Measurements from ENCODE around the gene PREP. TPM values are rescaled to one million over a fixed set of nuclear protein-coding genes. Genes with fewer than 3 reads are reported as not detected.
"Not testable (repeated sequence)": the region's sequence is repeated elsewhere in the genome, so short reads cannot be mapped to it uniquely, and the experiment has no call there.

Gene PREP
- total RNA-seq, 1 experiment from 2014 or later, result 34.6 TPM

GRCh38 chr6:105273589-105273988 is 129.3 kb downstream of the PREP start:
- no peaks in the 10 kb centered on the region for H3K9me3 ChIP-seq
- H3K36me3 ChIP-seq, result peaks cover 13% of the 10 kb centered on the region
- no peak overlapping the region for H3K4me3 ChIP-seq
- no peak for DNase-seq
- H3K27me3 ChIP-seq, result no peaks in the 10 kb centered on the region

- peak; percentile 4 for DNase-seq
- H3K9me3 ChIP-seq, result no peaks in the 10 kb centered on the region
- no peaks in the 10 kb centered on the region for H3K27me3 ChIP-seq
- H3K36me3 ChIP-seq, result peaks cover 8% of the 10 kb centered on the region
- H3K4me3 ChIP-seq, result no peak overlapping the region
These were observed 130.1 kb downstream of the PREP start for GRCh38 chr6:105272786-105273185.

- no peaks in the 10 kb centered on the region for H3K36me3 ChIP-seq
- H3K27me3 ChIP-seq, result no peaks in the 10 kb centered on the region
- DNase-seq, result no peak
- peaks cover 6% of the 10 kb centered on the region; the same call in 1 of the 2 replicates for H3K9me3 ChIP-seq
- no peak overlapping the region for H3K4me3 ChIP-seq
These were observed 132.4 kb downstream of the PREP start for GRCh38 chr6:105270511-105270910.

GRCh38 chr6:105269390-105269789 is 133.5 kb downstream of the PREP start:
- no peaks in the 10 kb centered on the region for H3K36me3 ChIP-seq
- peaks cover 6% of the 10 kb centered on the region; the same call in 1 of the 2 replicates for H3K9me3 ChIP-seq
- no peak overlapping the region for H3K4me3 ChIP-seq
- no peaks in the 10 kb centered on the region for H3K27me3 ChIP-seq
- DNase-seq, result no peak

GRCh38 chr6:105263685-105264610 is 138.9 kb downstream of the PREP start:
- Histone ChIP-seq H3K27me3 (no peaks in the 10 kb centered on the region), H3K36me3 (no peaks in the 10 kb centered on the region), H3K9me3 (peaks cover 6% of the 10 kb centered on the region; the same call in 1 of the 2 replicates), H3K4me3 (no peak overlapping the region)
- DNase-seq, result no peak

GRCh38 chr6:105259913-105260889 is 142.7 kb downstream of the PREP start:
- Histone ChIP-seq H3K9me3 (no peaks in the 10 kb centered on the region), H3K36me3 (no peaks in the 10 kb centered on the region), H3K27me3 (peaks cover 2% of the 10 kb centered on the region; the same call in 1 of the 2 replicates), H3K4me3 (no peak overlapping the region)
- DNase-seq, result no peak

GRCh38 chr6:105258816-105259215 is 144.1 kb downstream of the PREP start:
- Histone ChIP-seq H3K9me3 (no peaks in the 10 kb centered on the region), H3K36me3 (no peaks in the 10 kb centered on the region), H3K27me3 (peaks cover 2% of the 10 kb centered on the region; the same call in 1 of the 2 replicates), H3K4me3 (no peak overlapping the region)
- no peak for DNase-seq

GRCh38 chr6:105257340-105257739 is 145.5 kb downstream of the PREP start:
- DNase-seq, result no peak
- Histone ChIP-seq H3K27me3 (peaks cover 2% of the 10 kb centered on the region; the same call in 1 of the 2 replicates), H3K9me3 (no peaks in the 10 kb centered on the region), H3K36me3 (no peaks in the 10 kb centered on the region), H3K4me3 (no peak overlapping the region)

- H3K4me3 ChIP-seq, result no peak overlapping the region
- DNase-seq, result no peak
- H3K27me3 ChIP-seq, result peaks cover 2% of the 10 kb centered on the region; the same call in 1 of the 2 replicates
- no peaks in the 10 kb centered on the region for H3K36me3 ChIP-seq
- no peaks in the 10 kb centered on the region for H3K9me3 ChIP-seq
These were observed 146.3 kb downstream of the PREP start for GRCh38 chr6:105256619-105257018.

- no peaks in the 10 kb centered on the region for H3K36me3 ChIP-seq
- no peak overlapping the region for H3K4me3 ChIP-seq
- H3K9me3 ChIP-seq, result no peaks in the 10 kb centered on the region
- no peak for DNase-seq
- H3K27me3 ChIP-seq, result peaks cover 2% of the 10 kb centered on the region; the same call in 1 of the 2 replicates
These were observed 149.1 kb downstream of the PREP start for GRCh38 chr6:105253787-105254186.

GRCh38 chr6:105251689-105252088 is 151.2 kb downstream of the PREP start:
- Histone ChIP-seq H3K27me3 (no peaks in the 10 kb centered on the region), H3K36me3 (no peaks in the 10 kb centered on the region), H3K4me3 (no peak overlapping the region), H3K9me3 (no peaks in the 10 kb centered on the region)
- DNase-seq, result no peak

GRCh38 chr6:105250533-105250932 is 152.3 kb downstream of the PREP start:
- no peaks in the 10 kb centered on the region for H3K9me3 ChIP-seq
- no peak for DNase-seq
- H3K36me3 ChIP-seq, result no peaks in the 10 kb centered on the region
- no peaks in the 10 kb centered on the region for H3K27me3 ChIP-seq
- no peak overlapping the region for H3K4me3 ChIP-seq

GRCh38 chr6:105243487-105243886 is 159.4 kb downstream of the PREP start:
- H3K27me3 ChIP-seq, result no peaks in the 10 kb centered on the region
- H3K9me3 ChIP-seq, result no peaks in the 10 kb centered on the region
- no peak for DNase-seq
- no peaks in the 10 kb centered on the region for H3K36me3 ChIP-seq
- no peak overlapping the region for H3K4me3 ChIP-seq

GRCh38 chr6:105235155-105235554 is 167.7 kb downstream of the PREP start:
- peaks cover 11% of the 10 kb centered on the region for H3K9me3 ChIP-seq
- DNase-seq, result no peak
- H3K4me3 ChIP-seq, result no peak overlapping the region
- no peaks in the 10 kb centered on the region; the same call in 1 of the 2 replicates for H3K27me3 ChIP-seq
- H3K36me3 ChIP-seq, result no peaks in the 10 kb centered on the region

GRCh38 chr6:105231771-105232170 is 171.1 kb downstream of the PREP start:
- not testable (repeated sequence) for DNase-seq, H3K4me3 ChIP-seq, H3K27me3 ChIP-seq, H3K36me3 ChIP-seq
- peaks cover 11% of the 10 kb centered on the region for H3K9me3 ChIP-seq
